Measurements from ENCODE around the gene TSKU.

TSKU gene

DNA sequence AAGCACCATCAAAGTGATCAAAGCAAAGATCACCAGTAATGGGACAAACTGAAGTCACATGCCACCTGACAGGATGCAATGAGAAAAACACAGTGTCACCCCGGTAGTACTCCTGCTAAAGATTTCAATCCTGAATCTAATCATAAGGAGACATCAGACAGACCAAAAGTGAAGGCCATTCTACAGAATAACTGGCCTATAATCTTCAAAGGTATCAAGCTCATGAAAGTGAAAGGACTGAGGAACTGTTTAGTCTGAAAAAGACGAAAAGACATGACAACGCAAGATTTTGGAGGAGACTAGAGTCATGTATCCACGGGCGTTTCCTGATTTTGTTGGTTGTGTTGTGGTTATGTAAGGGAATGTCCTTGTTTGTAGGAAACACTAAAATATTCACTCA, 42.4 kb upstream of the TSKU start:
- no peak overlapping the region for H2BK5ac ChIP-seq (ENCODE audit: low read length)
- H2BK12ac ChIP-seq (ENCODE audit: low read length): no peak overlapping the region
- H3K4me1 ChIP-seq (ENCODE audit: control insufficient read depth in 2 of 2, insufficient read depth in 1 of 2, low read depth in 1 of 2, low read length in 2 of 2): peaks cover 2 to 8% of the 10 kb centered on the region in 2 donors
- no peak overlapping the region for H2BK120ac ChIP-seq (ENCODE audit: low read depth, low read length)
- no peak for DNase-seq (ENCODE audit: low spot score)
- no peak overlapping the region for H4K8ac ChIP-seq (ENCODE audit: low read depth, low read length)
- no peak overlapping the region for H3K23ac ChIP-seq (ENCODE audit: low read depth, low read length, poor library complexity)
- no peak overlapping the region for H2BK15ac ChIP-seq (ENCODE audit: low read length)
- no peak overlapping the region for H3K4ac ChIP-seq (ENCODE audit: low read length)
- H3K18ac ChIP-seq (ENCODE audit: low read length): no peak overlapping the region
- H3K4me3 ChIP-seq (ENCODE audit: low read length in 2 of 2): no peak overlapping the region
- peaks cover 0 to 2% of the 10 kb centered on the region in 2 donors for H3K9me3 ChIP-seq (replicated peaks in 1 of 2; ENCODE audit: control insufficient read depth in 2 of 2, insufficient read depth in 1 of 2, low read depth in 1 of 2, low read length in 2 of 2)
- no peaks in the 10 kb centered on the region for H3K36me3 ChIP-seq (replicated peaks in 1 of 2; ENCODE audit: control insufficient read depth in 2 of 2, insufficient read depth in 2 of 2, low read length in 2 of 2)
- H3K27ac ChIP-seq (replicated peaks; ENCODE audit: low read length): no peak overlapping the region
- no peaks in the 10 kb centered on the region for H3K79me1 ChIP-seq (ENCODE audit: low read depth, low read length)
- no peak overlapping the region for H3K9ac ChIP-seq (ENCODE audit: low read depth, low read length, poor library complexity)
- WGBS, 2 donors (ENCODE audit: extremely low coverage in 2 of 2, insufficient read length in 2 of 2, insufficient replicate concordance in 1 of 2): no CpG with 5 or more reads among the region's 5 CpGs
- H3K27me3 ChIP-seq (ENCODE audit: control insufficient read depth in 3 of 3, insufficient read depth in 3 of 3, low read depth in 1 of 3, low read length in 3 of 3): peaks cover 0 to 20% (median 0%) of the 10 kb centered on the region in 3 experiments
- no peak overlapping the region for H3K14ac ChIP-seq (ENCODE audit: low read length)
- H3K4me2 ChIP-seq (ENCODE audit: insufficient read depth, low read length, poor library complexity, severe bottlenecking): no peak overlapping the region
- no peak overlapping the region for H2AK5ac ChIP-seq (ENCODE audit: low read depth, low read length)
- no peak overlapping the region for H4K91ac ChIP-seq (ENCODE audit: low read depth, low read length, poor library complexity)
- H2AFZ ChIP-seq (ENCODE audit: low read length): no peak overlapping the region

DNA sequence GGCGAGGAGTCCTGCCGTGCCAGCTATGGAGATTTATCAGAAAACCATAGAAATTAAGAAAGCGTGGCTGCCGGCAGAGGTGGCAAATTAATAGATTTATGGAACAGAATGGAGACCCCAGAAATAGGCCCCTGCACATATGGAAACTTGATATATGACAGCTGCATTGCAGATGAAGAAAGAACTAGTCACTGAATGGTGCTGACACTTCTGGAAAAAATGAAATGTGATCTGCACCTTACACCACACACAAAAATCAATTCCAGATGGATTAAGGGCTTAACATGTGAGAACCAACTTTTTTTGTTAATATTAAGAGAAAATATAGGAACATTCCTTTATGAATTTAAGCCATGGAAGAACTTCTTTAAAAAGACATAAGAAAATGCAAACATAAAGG, 40.3 kb upstream of the TSKU start:
- Histone ChIP-seq H3K4me1 (ENCODE audit: control insufficient read depth in 2 of 2, insufficient read depth in 1 of 2, low read depth in 1 of 2, low read length in 2 of 2) (peaks cover 0 to 6% of the 10 kb centered on the region in 2 donors), H2BK120ac (ENCODE audit: low read depth, low read length) (no peak overlapping the region), H3K4me3 (ENCODE audit: low read length in 2 of 2) (no peak overlapping the region), H2AFZ (ENCODE audit: low read length) (no peak overlapping the region), H3K4me2 (ENCODE audit: insufficient read depth, low read length, poor library complexity, severe bottlenecking) (no peak overlapping the region), H3K27me3 (ENCODE audit: control insufficient read depth in 3 of 3, insufficient read depth in 3 of 3, low read depth in 1 of 3, low read length in 3 of 3) (peaks cover 0 to 15% (median 0%) of the 10 kb centered on the region in 3 experiments), H3K79me1 (ENCODE audit: low read depth, low read length) (no peaks in the 10 kb centered on the region), H3K9me3 (replicated peaks in 1 of 2; ENCODE audit: control insufficient read depth in 2 of 2, insufficient read depth in 1 of 2, low read depth in 1 of 2, low read length in 2 of 2) (peaks cover 0 to 2% of the 10 kb centered on the region in 2 donors), H3K27ac (replicated peaks; ENCODE audit: low read length) (no peak overlapping the region), H2BK15ac (ENCODE audit: low read length) (no peak overlapping the region), H4K91ac (ENCODE audit: low read depth, low read length, poor library complexity) (no peak overlapping the region), H3K23ac (ENCODE audit: low read depth, low read length, poor library complexity) (no peak overlapping the region), H3K18ac (ENCODE audit: low read length) (no peak overlapping the region), H3K14ac (ENCODE audit: low read length) (no peak overlapping the region), H2BK12ac (ENCODE audit: low read length) (no peak overlapping the region), H3K9ac (ENCODE audit: low read depth, low read length, poor library complexity) (no peak overlapping the region), H2BK5ac (ENCODE audit: low read length) (no peak overlapping the region), H2AK5ac (ENCODE audit: low read depth, low read length) (no peak overlapping the region), H4K8ac (ENCODE audit: low read depth, low read length) (no peak overlapping the region), H3K4ac (ENCODE audit: low read length) (no peak overlapping the region), H3K36me3 (replicated peaks in 1 of 2; ENCODE audit: control insufficient read depth in 2 of 2, insufficient read depth in 2 of 2, low read length in 2 of 2) (no peaks in the 10 kb centered on the region)
- WGBS, 2 donors (ENCODE audit: extremely low coverage in 2 of 2, insufficient read length in 2 of 2, insufficient replicate concordance in 1 of 2): no CpG with 5 or more reads among the region's 4 CpGs
- DNase-seq (ENCODE audit: low spot score): no peak

DNA sequence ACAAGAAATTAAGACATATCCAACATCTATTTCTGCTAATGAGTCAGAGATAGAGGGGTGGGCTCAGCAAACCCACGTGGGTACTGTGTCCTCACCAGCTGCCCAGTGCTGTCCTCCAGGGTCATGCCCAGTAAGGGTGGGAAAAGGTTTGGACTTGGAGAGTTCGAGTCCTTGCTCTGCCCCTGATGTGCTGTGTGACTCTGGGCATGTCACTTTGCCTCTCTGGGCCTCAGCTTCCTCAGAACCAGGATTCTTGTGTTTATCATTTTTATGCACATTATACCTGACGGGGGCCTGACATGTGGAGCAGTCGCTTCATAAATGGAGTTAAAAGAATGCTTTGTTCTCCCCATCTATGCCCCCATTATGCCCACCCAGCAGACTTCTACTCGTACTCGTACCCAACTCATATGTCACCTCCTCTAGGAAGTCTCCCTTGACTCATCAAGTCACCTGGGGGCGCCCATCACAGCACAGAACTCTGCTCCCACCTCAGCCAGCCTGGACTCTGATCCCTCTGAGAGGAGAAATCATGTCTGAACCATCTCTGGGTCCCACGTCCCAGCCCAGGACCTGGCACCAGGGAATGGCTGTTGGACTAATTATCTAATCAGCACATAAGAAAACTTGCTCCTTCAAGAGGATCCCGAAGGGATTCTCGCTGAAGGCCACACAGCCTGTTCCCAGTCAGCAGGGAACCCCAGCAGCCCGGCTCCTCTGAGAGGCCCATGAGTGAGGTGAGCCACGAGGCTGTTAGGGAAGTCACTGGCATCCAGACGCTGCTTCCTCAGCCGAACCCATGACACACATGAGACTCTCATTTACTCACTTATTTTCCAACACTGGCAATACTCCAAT, 38.7 kb upstream of the TSKU start:
- WGBS, 2 donors (ENCODE audit: extremely low coverage in 2 of 2, insufficient read length in 2 of 2, insufficient replicate concordance in 1 of 2): no CpG with 5 or more reads among the region's 14 CpGs
- Histone ChIP-seq H3K4me3 (ENCODE audit: low read length in 2 of 2) (no peak overlapping the region), H3K27ac (replicated peaks; ENCODE audit: low read length) (no peak overlapping the region), H2BK5ac (ENCODE audit: low read length) (no peak overlapping the region), H3K4me2 (ENCODE audit: insufficient read depth, low read length, poor library complexity, severe bottlenecking) (no peak overlapping the region), H3K4me1 (ENCODE audit: control insufficient read depth in 2 of 2, insufficient read depth in 1 of 2, low read depth in 1 of 2, low read length in 2 of 2) (peaks cover 0 to 6% of the 10 kb centered on the region in 2 donors), H3K79me1 (ENCODE audit: low read depth, low read length) (no peaks in the 10 kb centered on the region), H3K18ac (ENCODE audit: low read length) (no peak overlapping the region), H2AFZ (ENCODE audit: low read length) (no peak overlapping the region), H3K9me3 (replicated peaks in 1 of 2; ENCODE audit: control insufficient read depth in 2 of 2, insufficient read depth in 1 of 2, low read depth in 1 of 2, low read length in 2 of 2) (peaks cover 0 to 2% of the 10 kb centered on the region in 2 donors), H3K23ac (ENCODE audit: low read depth, low read length, poor library complexity) (no peak overlapping the region), H3K4ac (ENCODE audit: low read length) (no peak overlapping the region), H4K8ac (ENCODE audit: low read depth, low read length) (no peak overlapping the region), H3K9ac (ENCODE audit: low read depth, low read length, poor library complexity) (no peak overlapping the region), H3K36me3 (replicated peaks in 1 of 2; ENCODE audit: control insufficient read depth in 2 of 2, insufficient read depth in 2 of 2, low read length in 2 of 2) (no peaks in the 10 kb centered on the region), H2AK5ac (ENCODE audit: low read depth, low read length) (no peak overlapping the region), H3K14ac (ENCODE audit: low read length) (no peak overlapping the region), H3K27me3 (ENCODE audit: control insufficient read depth in 3 of 3, insufficient read depth in 3 of 3, low read depth in 1 of 3, low read length in 3 of 3) (peaks cover 0 to 20% (median 0%) of the 10 kb centered on the region in 3 experiments), H2BK15ac (ENCODE audit: low read length) (no peak overlapping the region), H2BK120ac (ENCODE audit: low read depth, low read length) (no peak overlapping the region), H4K91ac (ENCODE audit: low read depth, low read length, poor library complexity) (no peak overlapping the region), H2BK12ac (ENCODE audit: low read length) (no peak overlapping the region)
- no peak for DNase-seq (ENCODE audit: low spot score)

DNA sequence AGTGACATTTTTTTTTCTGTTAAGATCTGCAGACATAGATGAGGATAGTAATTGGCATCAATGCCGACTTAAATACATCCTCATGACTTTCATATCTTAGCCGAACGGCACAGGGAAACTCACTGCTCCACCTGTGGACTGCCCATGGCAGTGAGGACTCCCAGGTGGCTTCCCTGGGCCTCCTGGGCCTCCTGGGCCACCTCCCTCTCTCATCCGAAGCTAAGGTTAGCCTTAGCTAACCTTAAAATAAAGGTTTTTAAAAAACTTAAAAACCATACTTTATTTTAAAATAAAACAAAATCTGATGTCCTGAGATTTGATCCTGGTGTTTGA, 38.1 kb upstream of the TSKU start:
- no CpG with 5 or more reads among the region's 4 CpGs for WGBS, 2 donors (ENCODE audit: extremely low coverage in 2 of 2, insufficient read length in 2 of 2, insufficient replicate concordance in 1 of 2)
- no peak overlapping the region for H3K14ac ChIP-seq (ENCODE audit: low read length)

More for the DNA sequence above, 38.1 kb upstream of the TSKU start:
- Histone ChIP-seq H3K79me1 (ENCODE audit: low read depth, low read length) (no peaks in the 10 kb centered on the region), H2BK12ac (ENCODE audit: low read length) (no peak overlapping the region), H3K9me3 (replicated peaks in 1 of 2; ENCODE audit: control insufficient read depth in 2 of 2, insufficient read depth in 1 of 2, low read depth in 1 of 2, low read length in 2 of 2) (peaks cover 0 to 2% of the 10 kb centered on the region in 2 donors), H3K9ac (ENCODE audit: low read depth, low read length, poor library complexity) (no peak overlapping the region), H3K18ac (ENCODE audit: low read length) (no peak overlapping the region), H2AFZ (ENCODE audit: low read length) (no peak overlapping the region), H4K91ac (ENCODE audit: low read depth, low read length, poor library complexity) (no peak overlapping the region), H3K36me3 (replicated peaks in 1 of 2; ENCODE audit: control insufficient read depth in 2 of 2, insufficient read depth in 2 of 2, low read length in 2 of 2) (no peaks in the 10 kb centered on the region), H3K23ac (ENCODE audit: low read depth, low read length, poor library complexity) (no peak overlapping the region), H3K27me3 (ENCODE audit: control insufficient read depth in 3 of 3, insufficient read depth in 3 of 3, low read depth in 1 of 3, low read length in 3 of 3) (peaks cover 0 to 20% (median 0%) of the 10 kb centered on the region in 3 experiments), H2BK15ac (ENCODE audit: low read length) (no peak overlapping the region), H2BK120ac (ENCODE audit: low read depth, low read length) (no peak overlapping the region), H3K4ac (ENCODE audit: low read length) (no peak overlapping the region), H3K27ac (replicated peaks; ENCODE audit: low read length) (no peak overlapping the region), H3K4me1 (ENCODE audit: control insufficient read depth in 2 of 2, insufficient read depth in 1 of 2, low read depth in 1 of 2, low read length in 2 of 2) (peaks cover 0 to 6% of the 10 kb centered on the region in 2 donors), H3K4me3 (ENCODE audit: low read length in 2 of 2) (no peak overlapping the region), H2BK5ac (ENCODE audit: low read length) (no peak overlapping the region), H2AK5ac (ENCODE audit: low read depth, low read length) (no peak overlapping the region), H3K4me2 (ENCODE audit: insufficient read depth, low read length, poor library complexity, severe bottlenecking) (no peak overlapping the region), H4K8ac (ENCODE audit: low read depth, low read length) (no peak overlapping the region)
- no peak for DNase-seq (ENCODE audit: low spot score)

Data from neuronal stem cell (in vitro differentiated cells).